ENCODE results near the gene UBQLN4. TPM values are rescaled to one million over a fixed set of nuclear protein-coding genes. Genes with fewer than 3 reads are reported as not detected.
"Not testable (repeated sequence)": the region's sequence is repeated elsewhere in the genome, so short reads cannot be mapped to it uniquely, and the experiment has no call there.

Gene UBQLN4
- total RNA-seq, 1 donor, result 13.0 TPM

DNA sequence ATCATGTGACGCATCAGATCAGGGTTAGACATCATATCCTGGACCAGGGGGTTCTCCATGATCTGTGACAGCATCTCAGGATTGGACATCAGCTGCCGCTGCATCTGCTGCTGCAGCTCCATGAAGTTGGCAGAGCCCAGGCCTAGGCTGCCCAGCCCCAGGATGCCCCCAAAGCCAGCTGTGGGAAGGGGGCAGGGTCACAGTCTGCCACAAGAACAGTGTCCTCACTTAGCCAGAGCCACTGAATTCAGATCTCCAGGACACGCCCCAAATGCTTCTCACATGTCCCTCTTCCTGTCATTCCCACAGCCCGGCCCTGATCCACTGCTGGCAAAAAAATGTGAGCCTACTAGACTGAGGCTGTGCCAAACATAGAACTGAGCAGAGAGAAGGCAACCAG lies 3.2 kb downstream of the UBQLN4 start:
- H2AFZ ChIP-seq (ENCODE audit: low read length), result no peak overlapping the region
- peaks cover 14% of the 10 kb centered on the region for H3K4me1 ChIP-seq (ENCODE audit: insufficient read depth, low read length)
- H3K79me2 ChIP-seq (ENCODE audit: insufficient read depth, low read length), result peaks cover 26% of the 10 kb centered on the region
- no peaks in the 10 kb centered on the region for H3K27me3 ChIP-seq (ENCODE audit: insufficient read depth, low read length)
- TF ChIP-seq, protein P1, sequence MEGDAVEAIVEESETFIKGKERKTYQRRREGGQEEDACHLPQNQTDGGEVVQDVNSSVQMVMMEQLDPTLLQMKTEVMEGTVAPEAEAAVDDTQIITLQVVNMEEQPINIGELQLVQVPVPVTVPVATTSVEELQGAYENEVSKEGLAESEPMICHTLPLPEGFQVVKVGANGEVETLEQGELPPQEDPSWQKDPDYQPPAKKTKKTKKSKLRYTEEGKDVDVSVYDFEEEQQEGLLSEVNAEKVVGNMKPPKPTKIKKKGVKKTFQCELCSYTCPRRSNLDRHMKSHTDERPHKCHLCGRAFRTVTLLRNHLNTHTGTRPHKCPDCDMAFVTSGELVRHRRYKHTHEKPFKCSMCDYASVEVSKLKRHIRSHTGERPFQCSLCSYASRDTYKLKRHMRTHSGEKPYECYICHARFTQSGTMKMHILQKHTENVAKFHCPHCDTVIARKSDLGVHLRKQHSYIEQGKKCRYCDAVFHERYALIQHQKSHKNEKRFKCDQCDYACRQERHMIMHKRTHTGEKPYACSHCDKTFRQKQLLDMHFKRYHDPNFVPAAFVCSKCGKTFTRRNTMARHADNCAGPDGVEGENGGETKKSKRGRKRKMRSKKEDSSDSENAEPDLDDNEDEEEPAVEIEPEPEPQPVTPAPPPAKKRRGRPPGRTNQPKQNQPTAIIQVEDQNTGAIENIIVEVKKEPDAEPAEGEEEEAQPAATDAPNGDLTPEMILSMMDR (IDR thresholded peaks at IDR 0.05; ENCODE audit: extremely low read depth, low read depth, low read length), result no peak
- no peak overlapping the region for H3K27ac ChIP-seq (ENCODE audit: low read depth, low read length)
- H4K20me1 ChIP-seq (ENCODE audit: insufficient read depth, low read length), result peaks cover 10% of the 10 kb centered on the region
- no peaks in the 10 kb centered on the region for H3K9me3 ChIP-seq (ENCODE audit: low read depth, low read length)
- no peak overlapping the region for H3K4me2 ChIP-seq (ENCODE audit: insufficient read depth, low read length)
- no peak overlapping the region for H3K4me3 ChIP-seq (ENCODE audit: insufficient read depth, low read length)
- peak; percentile 81 for DNase-seq (ENCODE audit: insufficient read length, low spot score, missing footprints)
- peaks cover 30% of the 10 kb centered on the region for H3K36me3 ChIP-seq (ENCODE audit: insufficient read depth, low read length)

DNA sequence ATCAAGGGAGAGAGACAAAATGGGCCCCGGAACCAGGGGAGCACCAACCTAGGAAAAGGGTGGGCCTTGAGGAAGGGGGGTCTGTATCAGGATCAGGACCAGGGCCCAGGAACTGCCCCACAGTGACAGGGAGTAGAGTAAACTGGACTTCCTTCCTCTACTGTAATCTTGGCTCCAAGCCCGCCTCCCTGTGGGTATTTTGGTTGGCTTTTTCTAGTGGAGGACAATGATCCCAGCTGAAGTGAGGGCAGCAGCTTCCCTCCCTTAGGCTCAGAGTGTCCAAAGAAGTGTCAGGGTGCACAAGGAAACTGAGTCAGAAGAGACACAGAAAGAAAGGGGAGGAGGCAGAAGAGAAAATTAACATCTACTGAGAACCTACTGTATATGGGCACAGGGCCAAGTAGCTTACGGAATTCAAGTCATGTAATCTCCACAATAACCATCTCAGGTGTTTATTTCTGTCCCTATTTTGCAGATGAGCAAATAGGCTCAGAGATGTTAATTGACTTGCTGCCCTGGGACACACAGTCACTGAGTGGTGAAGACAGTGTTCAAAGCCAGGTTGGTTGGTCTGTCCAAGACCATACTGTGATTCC lies 4.8 kb downstream of the UBQLN4 start:
- peaks cover 37% of the 10 kb centered on the region for H3K36me3 ChIP-seq (ENCODE audit: insufficient read depth, low read length)
- H3K4me3 ChIP-seq (ENCODE audit: insufficient read depth, low read length), result no peak overlapping the region
- no peak overlapping the region for H2AFZ ChIP-seq (ENCODE audit: low read length)
- no peak overlapping the region for H3K4me2 ChIP-seq (ENCODE audit: insufficient read depth, low read length)
- no peaks in the 10 kb centered on the region for H3K9me3 ChIP-seq (ENCODE audit: low read depth, low read length)
- H4K20me1 ChIP-seq (ENCODE audit: insufficient read depth, low read length), result peaks cover 10% of the 10 kb centered on the region
- peaks cover 5% of the 10 kb centered on the region for H3K4me1 ChIP-seq (ENCODE audit: insufficient read depth, low read length)
- no peak overlapping the region for H3K27ac ChIP-seq (ENCODE audit: low read depth, low read length)
- peaks cover 19% of the 10 kb centered on the region for H3K79me2 ChIP-seq (ENCODE audit: insufficient read depth, low read length)
- no peaks in the 10 kb centered on the region for H3K27me3 ChIP-seq (ENCODE audit: insufficient read depth, low read length)
- DNase-seq (ENCODE audit: insufficient read length, low spot score, missing footprints), result peak; percentile 11
- TF ChIP-seq, protein P1 (IDR thresholded peaks at IDR 0.05; ENCODE audit: extremely low read depth, low read depth, low read length), result no peak

DNA sequence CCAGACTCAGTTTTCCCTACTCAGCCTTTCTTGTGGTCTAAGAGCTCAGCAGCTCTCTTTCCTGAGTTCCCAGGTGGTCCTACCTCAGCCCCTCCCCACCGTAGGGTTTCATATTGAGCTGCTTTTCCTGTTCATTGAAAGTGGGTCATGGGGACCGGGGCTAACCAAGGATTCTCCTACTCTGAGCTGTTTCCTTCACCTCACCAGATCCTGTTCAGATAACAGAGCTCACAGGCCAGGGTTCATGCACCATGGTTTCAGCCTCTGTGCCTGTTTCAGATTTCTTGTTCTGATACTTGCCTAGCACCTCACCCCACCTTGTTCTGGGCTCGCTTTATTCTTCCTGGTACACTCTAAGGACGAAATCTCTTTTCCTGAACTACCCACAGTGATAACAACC lies 8.5 kb downstream of the UBQLN4 start:
- no peak overlapping the region for H3K4me2 ChIP-seq (ENCODE audit: insufficient read depth, low read length)
- H3K4me1 ChIP-seq (ENCODE audit: insufficient read depth, low read length), result peaks cover 9% of the 10 kb centered on the region
- H2AFZ ChIP-seq (ENCODE audit: low read length), result no peak overlapping the region
- peaks cover 3% of the 10 kb centered on the region for H4K20me1 ChIP-seq (ENCODE audit: insufficient read depth, low read length)
- H3K79me2 ChIP-seq (ENCODE audit: insufficient read depth, low read length), result no peaks in the 10 kb centered on the region
- H3K36me3 ChIP-seq (ENCODE audit: insufficient read depth, low read length), result peaks cover 41% of the 10 kb centered on the region
- no peak overlapping the region for H3K4me3 ChIP-seq (ENCODE audit: insufficient read depth, low read length)
- no peak overlapping the region for H3K27ac ChIP-seq (ENCODE audit: low read depth, low read length)
- no peak for DNase-seq (ENCODE audit: insufficient read length, low spot score, missing footprints)
- no peaks in the 10 kb centered on the region for H3K9me3 ChIP-seq (ENCODE audit: low read depth, low read length)
- TF ChIP-seq, protein P1 (IDR thresholded peaks at IDR 0.05; ENCODE audit: extremely low read depth, low read depth, low read length), result no peak
- H3K27me3 ChIP-seq (ENCODE audit: insufficient read depth, low read length), result no peaks in the 10 kb centered on the region

DNA sequence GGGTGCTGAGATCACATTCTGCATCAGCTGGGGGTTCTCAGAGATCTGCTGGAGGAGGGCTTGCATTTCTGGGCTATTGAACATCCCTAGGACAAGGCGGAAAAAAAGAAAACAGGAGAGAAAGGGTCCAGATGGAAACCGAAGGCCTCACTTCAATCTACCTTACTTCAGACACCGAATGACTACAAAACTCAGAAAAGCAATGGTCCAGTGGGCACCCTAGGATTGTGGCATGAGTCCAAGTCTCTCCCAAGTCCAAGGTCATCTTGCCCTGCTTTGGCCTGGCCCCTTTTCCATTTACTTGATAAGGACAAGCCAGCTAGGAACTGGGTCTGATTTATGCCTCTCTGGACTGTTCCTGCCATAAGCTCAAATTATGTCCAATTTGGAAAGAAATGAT lies 10.8 kb downstream of the UBQLN4 start:
- Histone ChIP-seq H3K27ac (ENCODE audit: low read depth, low read length) (no peak overlapping the region), H3K36me3 (ENCODE audit: insufficient read depth, low read length) (peaks cover 26% of the 10 kb centered on the region), H3K9me3 (ENCODE audit: low read depth, low read length) (no peaks in the 10 kb centered on the region), H3K4me1 (ENCODE audit: insufficient read depth, low read length) (peaks cover 9% of the 10 kb centered on the region), H3K79me2 (ENCODE audit: insufficient read depth, low read length) (no peaks in the 10 kb centered on the region), H3K27me3 (ENCODE audit: insufficient read depth, low read length) (no peaks in the 10 kb centered on the region), H2AFZ (ENCODE audit: low read length) (no peak overlapping the region), H3K4me2 (ENCODE audit: insufficient read depth, low read length) (no peak overlapping the region), H3K4me3 (ENCODE audit: insufficient read depth, low read length) (no peak overlapping the region), H4K20me1 (ENCODE audit: insufficient read depth, low read length) (peaks cover 3% of the 10 kb centered on the region)
- TF ChIP-seq, protein P1 (IDR thresholded peaks at IDR 0.05; ENCODE audit: extremely low read depth, low read depth, low read length), result no peak
- DNase-seq (ENCODE audit: insufficient read length, low spot score, missing footprints), result peak; percentile 71

DNA sequence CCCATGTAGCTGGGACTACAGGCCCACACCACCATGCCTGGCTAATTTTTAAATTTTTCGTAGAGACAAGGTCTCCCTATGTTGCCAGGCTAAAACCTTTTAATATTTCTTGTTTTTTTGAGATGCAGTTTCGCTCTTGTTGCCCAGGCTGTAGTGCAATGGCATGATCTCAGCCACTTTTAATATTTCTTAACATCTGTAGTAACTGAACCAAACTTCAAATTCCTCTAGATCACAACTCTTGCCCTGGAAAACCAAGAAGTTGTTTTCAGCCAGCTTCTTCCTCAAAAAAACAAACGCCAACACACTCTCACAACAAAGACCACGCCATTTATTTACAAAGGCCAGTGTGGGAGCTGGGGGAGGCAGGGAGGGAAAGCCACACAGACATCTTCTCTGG lies 18.6 kb downstream of the UBQLN4 start:
- not testable (repeated sequence) for DNase-seq (ENCODE audit: insufficient read length, low spot score, missing footprints); H3K4me1 ChIP-seq (ENCODE audit: insufficient read depth, low read length); H3K4me2 ChIP-seq (ENCODE audit: insufficient read depth, low read length); H3K79me2 ChIP-seq (ENCODE audit: insufficient read depth, low read length); H2AFZ ChIP-seq (ENCODE audit: low read length); H4K20me1 ChIP-seq (ENCODE audit: insufficient read depth, low read length); H3K9me3 ChIP-seq (ENCODE audit: low read depth, low read length); H3K27me3 ChIP-seq (ENCODE audit: insufficient read depth, low read length); H3K4me3 ChIP-seq (ENCODE audit: insufficient read depth, low read length); H3K27ac ChIP-seq (ENCODE audit: low read depth, low read length)
- peaks cover 13% of the 10 kb centered on the region for H3K36me3 ChIP-seq (ENCODE audit: insufficient read depth, low read length)
